Astrocyte (in vitro differentiated cells and primary cell): ENCODE measurements around the gene CTXN3.

Experiments used
- CTCF ChIP-seq: IDR thresholded peaks from 2 replicates; pipeline ENCODE4 v1.5.1; 2011; ENCODE audit warnings: low read depth, mild to moderate bottlenecking, inconsistent platforms, low read length, moderate library complexity; ENCODE audit not compliant: insufficient read depth
- EZH2 ChIP-seq: IDR thresholded peaks from 2 replicates; pipeline ENCODE4 v1.6.1; 2012; ENCODE audit warnings: mild to moderate bottlenecking, low read length, inconsistent platforms; ENCODE audit not compliant: insufficient read depth

- TF ChIP-seq CTCF (no peak), EZH2 (no peak)
Observed at GRCh38 chr5:127684726-127685467, 36.0 kb downstream of the CTXN3 start.
